Endothelial cell (in vitro differentiated cells): ENCODE data around the gene PRKCH. TPM values are rescaled to one million over a fixed set of nuclear protein-coding genes. Genes with fewer than 3 reads are reported as not detected.

Source experiments
- DNase-seq: peaks from one replicate; pipeline ENCODE4 v3.0.0; 2021; ENCODE audit warnings: low spot score
- H3K27ac Mint-ChIP-seq: one replicate; pipeline ENCODE4 v1.8.0; 2021; ENCODE audit warnings: mixed read lengths, inconsistent platforms; ENCODE audit not compliant: unreplicated experiment
- H3K27me3 Mint-ChIP-seq: one replicate; pipeline ENCODE4 v1.8.0; 2021; ENCODE audit warnings: mild to moderate bottlenecking, moderate library complexity, mixed read lengths, inconsistent platforms; ENCODE audit not compliant: unreplicated experiment
- H3K36me3 Mint-ChIP-seq: one replicate; pipeline ENCODE4 v1.8.0; 2021; ENCODE audit warnings: mild to moderate bottlenecking, low read depth, mixed read lengths, inconsistent platforms; ENCODE audit not compliant: unreplicated experiment
- H3K4me1 Mint-ChIP-seq: one replicate; pipeline ENCODE4 v1.8.0; 2021; ENCODE audit warnings: mild to moderate bottlenecking, mixed read lengths, inconsistent platforms; ENCODE audit not compliant: unreplicated experiment
- H3K4me3 Mint-ChIP-seq: one replicate; pipeline ENCODE4 v1.8.0; 2021; ENCODE audit warnings: mild to moderate bottlenecking, mixed read lengths, inconsistent platforms; ENCODE audit not compliant: unreplicated experiment
- H3K9me3 Mint-ChIP-seq: one replicate; pipeline ENCODE4 v1.8.0; 2021; ENCODE audit warnings: mixed read lengths, inconsistent platforms; ENCODE audit not compliant: unreplicated experiment
- total RNA-seq: library from RNA; stranded (reverse); fragmentation: NEBNext Ultra II Directional; extraction: Animal tissue kit (Norgen Biotek cat#: 25700); gene quantifications from one replicate; pipeline ENCODE4 v1.2.1, GENCODE V29; 2021; ENCODE audit not compliant: unreplicated experiment
- TF ChIP-seq, protein P1 (sequence below): fragments of 200-600 bp; sonication (generic); IDR thresholded peaks from one replicate; pipeline ENCODE4 v1.5.0; 2021; ENCODE audit warnings: antibody characterized with exemption; ENCODE audit not compliant: unreplicated experiment

Gene PRKCH
- total RNA-seq, 1 donor from 2014 or later, result 42.5 TPM

DNA sequence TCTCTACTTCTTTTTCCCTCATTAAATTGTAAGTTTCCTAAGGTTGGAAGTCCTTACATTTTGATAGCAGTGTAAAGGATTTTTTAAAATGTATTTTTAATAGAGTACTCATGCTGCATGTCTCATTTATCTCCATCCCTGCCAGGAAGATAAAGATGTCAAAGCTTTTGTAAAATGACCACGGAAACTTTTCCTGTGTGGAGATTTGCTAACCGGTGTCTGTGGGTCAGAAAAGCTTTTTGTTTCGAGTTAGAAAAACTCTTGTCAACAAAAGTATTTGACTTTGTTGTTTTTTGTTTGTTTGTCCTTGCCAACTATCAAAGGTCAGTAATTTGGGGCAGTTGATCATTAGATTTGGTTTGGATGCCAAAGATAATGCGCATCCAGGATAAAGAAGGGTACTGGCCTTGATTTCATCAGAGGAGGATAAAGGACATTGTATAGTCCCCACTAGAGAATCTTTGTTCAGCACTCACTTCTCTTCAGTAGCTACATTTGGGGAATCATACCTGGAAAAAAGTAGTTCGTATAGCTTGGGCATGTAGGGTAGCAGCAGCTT is 217.2 kb downstream of the PRKCH start:
- no peak overlapping the region for H3K27ac Mint-ChIP-seq
- TF ChIP-seq, protein P1, sequence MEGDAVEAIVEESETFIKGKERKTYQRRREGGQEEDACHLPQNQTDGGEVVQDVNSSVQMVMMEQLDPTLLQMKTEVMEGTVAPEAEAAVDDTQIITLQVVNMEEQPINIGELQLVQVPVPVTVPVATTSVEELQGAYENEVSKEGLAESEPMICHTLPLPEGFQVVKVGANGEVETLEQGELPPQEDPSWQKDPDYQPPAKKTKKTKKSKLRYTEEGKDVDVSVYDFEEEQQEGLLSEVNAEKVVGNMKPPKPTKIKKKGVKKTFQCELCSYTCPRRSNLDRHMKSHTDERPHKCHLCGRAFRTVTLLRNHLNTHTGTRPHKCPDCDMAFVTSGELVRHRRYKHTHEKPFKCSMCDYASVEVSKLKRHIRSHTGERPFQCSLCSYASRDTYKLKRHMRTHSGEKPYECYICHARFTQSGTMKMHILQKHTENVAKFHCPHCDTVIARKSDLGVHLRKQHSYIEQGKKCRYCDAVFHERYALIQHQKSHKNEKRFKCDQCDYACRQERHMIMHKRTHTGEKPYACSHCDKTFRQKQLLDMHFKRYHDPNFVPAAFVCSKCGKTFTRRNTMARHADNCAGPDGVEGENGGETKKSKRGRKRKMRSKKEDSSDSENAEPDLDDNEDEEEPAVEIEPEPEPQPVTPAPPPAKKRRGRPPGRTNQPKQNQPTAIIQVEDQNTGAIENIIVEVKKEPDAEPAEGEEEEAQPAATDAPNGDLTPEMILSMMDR, result no peak
- H3K27me3 Mint-ChIP-seq, result peaks cover 10% of the 10 kb centered on the region
- no peak for DNase-seq
- no peak overlapping the region for H3K4me3 Mint-ChIP-seq
- H3K9me3 Mint-ChIP-seq, result no peaks in the 10 kb centered on the region
- peaks cover 6% of the 10 kb centered on the region for H3K36me3 Mint-ChIP-seq
- peaks cover 31% of the 10 kb centered on the region for H3K4me1 Mint-ChIP-seq

DNA sequence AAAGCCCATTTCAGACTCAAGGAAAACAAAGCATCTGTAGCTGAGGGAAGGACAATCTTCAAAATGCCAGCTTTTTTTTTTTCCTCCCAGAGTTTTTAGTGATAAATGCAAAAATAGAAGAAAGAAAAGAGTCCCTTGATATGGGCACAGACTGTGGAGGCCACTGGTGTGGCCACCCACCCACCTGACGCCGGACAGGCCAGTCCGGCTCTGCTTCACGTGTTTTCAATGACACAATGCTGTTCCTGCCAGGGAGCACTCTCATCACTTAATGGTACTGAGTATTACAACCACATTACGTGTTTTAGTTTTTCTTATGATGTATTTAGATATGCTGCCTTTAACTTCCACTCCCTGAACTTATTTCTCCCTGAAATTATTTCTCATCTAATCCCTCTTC is 218.3 kb downstream of the PRKCH start:
- peaks cover 10% of the 10 kb centered on the region for H3K27me3 Mint-ChIP-seq
- H3K4me3 Mint-ChIP-seq, result no peak overlapping the region
- TF ChIP-seq, protein P1, result no peak
- H3K9me3 Mint-ChIP-seq, result no peaks in the 10 kb centered on the region
- H3K27ac Mint-ChIP-seq, result no peak overlapping the region
- peaks cover 31% of the 10 kb centered on the region for H3K4me1 Mint-ChIP-seq
- H3K36me3 Mint-ChIP-seq, result peaks cover 6% of the 10 kb centered on the region
- DNase-seq, result no peak

DNA sequence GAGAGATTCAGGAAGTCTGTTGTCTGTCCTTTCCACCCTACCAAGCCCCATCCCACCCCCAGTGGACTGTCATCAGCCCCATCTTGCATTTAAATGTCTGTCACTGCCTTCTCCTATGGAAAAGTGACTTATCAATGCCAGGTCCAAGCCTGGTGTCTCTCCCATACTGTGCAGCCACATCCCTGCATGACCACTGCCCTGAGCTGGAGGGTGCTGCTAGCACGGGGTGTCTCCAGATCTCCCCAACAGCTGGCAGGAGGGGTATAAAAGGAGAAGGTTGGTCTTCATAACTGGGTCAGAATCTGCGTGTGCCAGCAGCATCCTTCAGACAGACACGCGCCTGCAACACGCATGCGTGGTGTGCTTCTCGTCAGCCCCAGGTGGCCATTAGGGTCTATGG is 219.6 kb downstream of the PRKCH start:
- no peaks in the 10 kb centered on the region for H3K9me3 Mint-ChIP-seq

DNA sequence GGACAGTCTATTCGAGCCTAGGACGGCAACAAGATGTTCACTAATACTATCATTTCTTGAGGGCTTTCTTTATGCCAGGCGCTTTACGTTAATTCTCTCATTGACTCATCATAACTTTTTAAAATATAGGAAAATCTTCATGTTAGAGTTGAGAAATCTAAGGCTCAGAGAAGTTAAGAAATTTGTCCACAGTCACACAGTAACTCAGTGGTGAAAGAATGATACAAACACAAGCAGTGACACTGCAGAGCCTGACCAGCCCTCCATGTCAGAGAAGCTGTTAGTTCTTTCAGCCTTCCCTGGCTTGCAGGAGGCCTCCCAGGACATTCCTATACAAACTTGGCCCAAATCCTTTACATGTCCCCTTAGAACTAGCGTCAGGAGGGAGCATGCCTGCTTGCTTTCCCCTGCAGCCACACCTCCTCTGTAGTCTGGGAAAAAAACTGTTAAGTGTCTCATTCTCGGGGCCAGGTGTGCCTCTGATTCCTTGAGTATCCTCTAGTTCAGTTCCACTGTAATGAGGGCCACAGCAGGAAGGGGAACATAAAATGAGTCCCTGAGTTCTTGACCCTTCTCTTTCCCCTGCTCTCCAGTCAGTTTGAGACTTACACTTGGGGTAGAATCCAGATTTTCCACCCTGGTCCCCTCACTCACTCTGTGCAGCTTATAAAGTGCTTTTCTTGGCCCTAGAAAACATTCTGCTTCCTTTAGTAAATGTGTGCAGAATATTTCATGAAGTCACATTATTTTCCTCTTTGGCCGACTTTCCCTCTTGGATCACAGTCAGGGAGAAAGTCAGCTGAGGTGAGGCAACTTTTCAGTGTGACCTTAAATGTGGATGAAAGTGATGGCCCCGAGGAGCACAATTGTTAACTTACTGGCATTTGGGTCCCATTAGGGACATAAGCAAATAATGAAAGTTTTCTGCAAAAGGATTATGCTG is 221.7 kb downstream of the PRKCH start:
- no peak overlapping the region for H3K27ac Mint-ChIP-seq
- H3K36me3 Mint-ChIP-seq, result peaks cover 11% of the 10 kb centered on the region
- peaks cover 9% of the 10 kb centered on the region for H3K27me3 Mint-ChIP-seq

More for the DNA sequence above, 219.6 kb downstream of the PRKCH start:
- no peak for DNase-seq
- Mint-ChIP-seq H3K4me3 (no peak overlapping the region), H3K27me3 (peaks cover 10% of the 10 kb centered on the region), H3K27ac (no peak overlapping the region), H3K4me1 (peaks cover 30% of the 10 kb centered on the region), H3K36me3 (peaks cover 6% of the 10 kb centered on the region)
- TF ChIP-seq, protein P1, result no peak

More for the DNA sequence above, 221.7 kb downstream of the PRKCH start:
- no peak overlapping the region for H3K4me3 Mint-ChIP-seq
- peaks cover 17% of the 10 kb centered on the region for H3K4me1 Mint-ChIP-seq
- H3K9me3 Mint-ChIP-seq, result no peaks in the 10 kb centered on the region
- TF ChIP-seq, protein P1, result no peak
- DNase-seq, result no peak
